ENCODE measurements around the gene SH3YL1. TPM values are rescaled to one million over a fixed set of nuclear protein-coding genes. Genes with fewer than 3 reads are reported as not detected.

The SH3YL1 gene
- total and polyA plus RNA-seq, 4 experiments from 2014 or later: 38.0 to 71.4 (median 55.4) TPM

- H3K4me3 Mint-ChIP-seq: peak overlapping the region in 6 of 8 donors; percentile 10 to 69 (median 45)
- no peak overlapping the region for H3K4me3 ChIP-seq (ENCODE audit: low read length in 2 of 2)
These were observed 23.1 kb upstream of the SH3YL1 start for GRCh38 chr2:286774-287392.

GRCh38 chr2:286035-286434 is 22.2 kb upstream of the SH3YL1 start:
- Histone ChIP-seq H3K27ac (ENCODE audit: low read depth, low read length) (no peak overlapping the region), H3K9me3 (ENCODE audit: control insufficient read depth in 1 of 2, low read length in 2 of 2) (no peaks in the 10 kb centered on the region), H3K27me3 (ENCODE audit: insufficient read depth, low read length) (peaks cover 13% of the 10 kb centered on the region), H3K4me1 (ENCODE audit: insufficient read depth, low read length) (peaks cover 18% of the 10 kb centered on the region), H3K4me3 (ENCODE audit: low read length in 2 of 2) (no peak overlapping the region), H3K36me3 (ENCODE audit: insufficient read depth, low read length) (peaks cover 6% of the 10 kb centered on the region)
- intact Hi-C loops (cut with micrococcal nuclease): no loop called here
- Mint-ChIP-seq H3K4me3 (peak overlapping the region in 5 of 8 donors; percentile 6 to 67 (median 47)), H3K27ac (no peak overlapping the region), H3K27me3 (peaks cover 13 to 24% of the 10 kb centered on the region in 2 donors), H3K9me3 (no peaks in the 10 kb centered on the region), H3K4me1 (peaks cover 4 to 18% (median 9%) of the 10 kb centered on the region in 4 donors), H3K36me3 (peaks cover 16 to 27% of the 10 kb centered on the region in 2 donors)
- POLR2A ChIA-PET (ENCODE audit: partially characterized antibody): interaction anchor here (0.8 kb wide), 1 partner anchor 17 kb away, joined by 3 read pairs; no protein-coding TSS in a partner anchor
- no peak for DNase-seq
- CTCF ChIA-PET (ENCODE audit: partially characterized antibody): interaction anchor here (1.1 kb wide), 1 partner anchor 13 kb away, joined by 3 read pairs; no protein-coding TSS in a partner anchor

More at GRCh38 chr2:286774-287392, 23.1 kb upstream of the SH3YL1 start:
- H3K27ac Mint-ChIP-seq: no peak overlapping the region
- CTCF ChIA-PET (ENCODE audit: partially characterized antibody): no interaction called here
- intact Hi-C loops (cut with micrococcal nuclease): no loop called here
- DNase-seq: no peak
- POLR2A ChIA-PET (ENCODE audit: partially characterized antibody): interaction anchor here (0.8 kb wide), 1 partner anchor 18 kb away, joined by 3 read pairs; no protein-coding TSS in a partner anchor
- no peaks in the 10 kb centered on the region for H3K9me3 Mint-ChIP-seq
- H3K36me3 Mint-ChIP-seq: peaks cover 8 to 19% of the 10 kb centered on the region in 2 donors
- peaks cover 18% of the 10 kb centered on the region for H3K4me1 ChIP-seq (ENCODE audit: insufficient read depth, low read length)
- peaks cover 4 to 18% (median 9%) of the 10 kb centered on the region in 4 donors for H3K4me1 Mint-ChIP-seq
- peaks cover 15 to 25% of the 10 kb centered on the region in 2 donors for H3K27me3 Mint-ChIP-seq
- H3K9me3 ChIP-seq (ENCODE audit: control insufficient read depth in 1 of 2, low read length in 2 of 2): no peaks in the 10 kb centered on the region
- H3K36me3 ChIP-seq (ENCODE audit: insufficient read depth, low read length): peaks cover 3% of the 10 kb centered on the region
- peaks cover 13% of the 10 kb centered on the region for H3K27me3 ChIP-seq (ENCODE audit: insufficient read depth, low read length)
- H3K27ac ChIP-seq (ENCODE audit: low read depth, low read length): no peak overlapping the region

DNA sequence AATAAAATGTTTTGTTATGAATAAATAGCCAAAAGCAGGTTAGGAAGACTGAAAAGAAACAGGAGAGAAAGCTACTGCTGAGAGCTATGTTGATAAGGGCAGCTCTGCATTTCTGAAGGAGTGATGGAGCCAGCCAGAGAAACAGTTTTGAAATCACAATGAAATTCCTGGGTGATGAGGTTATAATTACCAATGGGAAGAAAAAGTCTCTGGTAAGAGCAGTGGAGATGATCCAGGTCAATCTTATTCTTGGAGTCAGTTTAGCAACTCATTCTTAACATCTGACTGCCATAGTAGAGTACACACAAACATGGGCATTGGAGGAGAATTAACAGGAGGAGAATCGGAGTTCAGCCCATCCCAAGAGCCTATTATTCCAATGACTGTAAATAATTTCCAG is 21.7 kb upstream of the SH3YL1 start:
- Mint-ChIP-seq H3K27me3 (peaks cover 12 to 22% of the 10 kb centered on the region in 2 donors), H3K27ac (no peak overlapping the region), H3K4me3 (peak overlapping the region in 4 of 8 donors; percentile 24 to 67 (median 50)), H3K36me3 (peaks cover 21 to 32% of the 10 kb centered on the region in 2 donors), H3K4me1 (peaks cover 4 to 18% (median 9%) of the 10 kb centered on the region in 4 donors), H3K9me3 (no peaks in the 10 kb centered on the region)
- ChIA-PET POLR2A (ENCODE audit: partially characterized antibody) (no interaction called here), CTCF (ENCODE audit: partially characterized antibody) (interaction anchor here (1.1 kb wide), 1 partner anchor 14 kb away, joined by 3 read pairs; no protein-coding TSS in a partner anchor)
- Histone ChIP-seq H3K27me3 (ENCODE audit: insufficient read depth, low read length) (peaks cover 13% of the 10 kb centered on the region), H3K4me1 (ENCODE audit: insufficient read depth, low read length) (peaks cover 18% of the 10 kb centered on the region), H3K9me3 (ENCODE audit: control insufficient read depth in 1 of 2, low read length in 2 of 2) (no peaks in the 10 kb centered on the region), H3K4me3 (ENCODE audit: low read length in 2 of 2) (no peak overlapping the region), H3K27ac (ENCODE audit: low read depth, low read length) (no peak overlapping the region), H3K36me3 (ENCODE audit: insufficient read depth, low read length) (peaks cover 10% of the 10 kb centered on the region)
- intact Hi-C loops (cut with micrococcal nuclease): no loop called here
- DNase-seq: no peak

DNA sequence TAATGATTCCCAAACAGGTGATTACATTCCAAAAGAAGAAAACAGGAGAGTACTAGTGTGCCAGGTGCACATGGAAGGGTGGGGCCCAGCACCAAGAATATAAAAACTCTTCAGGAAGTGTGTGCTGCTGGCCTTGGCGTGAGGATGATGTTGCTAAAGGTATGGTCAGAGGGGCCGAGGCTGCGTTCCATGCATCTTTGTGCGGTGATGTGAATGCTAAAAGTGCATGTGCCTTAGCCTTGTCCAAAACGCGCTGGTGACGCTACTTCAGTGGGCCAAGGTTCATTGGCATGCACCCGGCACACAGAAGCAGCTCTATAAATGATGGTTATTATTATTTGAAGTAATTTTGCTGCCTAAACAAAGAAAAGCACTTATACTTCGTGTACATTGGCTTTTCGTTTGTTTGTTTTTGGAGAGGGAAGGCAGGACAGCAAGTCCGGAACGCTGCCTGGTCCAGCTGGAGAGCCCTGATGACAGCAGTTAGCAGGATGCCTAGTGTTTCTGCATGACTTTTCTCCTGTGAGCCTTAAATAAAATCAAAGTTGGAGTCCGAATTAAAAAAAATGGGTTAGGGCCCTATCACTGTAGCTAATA is 21.2 kb upstream of the SH3YL1 start:
- Histone ChIP-seq H3K4me1 (ENCODE audit: insufficient read depth, low read length) (peaks cover 16% of the 10 kb centered on the region), H3K4me3 (ENCODE audit: low read length in 2 of 2) (no peak overlapping the region), H3K27ac (ENCODE audit: low read depth, low read length) (no peak overlapping the region), H3K36me3 (ENCODE audit: insufficient read depth, low read length) (peaks cover 15% of the 10 kb centered on the region), H3K9me3 (ENCODE audit: control insufficient read depth in 1 of 2, low read length in 2 of 2) (no peaks in the 10 kb centered on the region), H3K27me3 (ENCODE audit: insufficient read depth, low read length) (peaks cover 11% of the 10 kb centered on the region)
- Mint-ChIP-seq H3K36me3 (peaks cover 24 to 36% of the 10 kb centered on the region in 2 donors), H3K4me1 (peaks cover 4 to 14% (median 7%) of the 10 kb centered on the region in 4 donors), H3K9me3 (no peaks in the 10 kb centered on the region), H3K27me3 (peaks cover 10 to 19% of the 10 kb centered on the region in 2 donors), H3K4me3 (peak overlapping the region in 1 of 8 donors; percentile 47), H3K27ac (no peak overlapping the region)
- intact Hi-C loops (cut with micrococcal nuclease): no loop called here
- ChIA-PET POLR2A (ENCODE audit: partially characterized antibody) (no interaction called here), CTCF (ENCODE audit: partially characterized antibody) (interaction anchor here (1.1 kb wide), 1 partner anchor 14 kb away, joined by 3 read pairs; no protein-coding TSS in a partner anchor)
- DNase-seq: no peak

- no peak for DNase-seq
- peaks cover 8% of the 10 kb centered on the region for H3K4me1 ChIP-seq (ENCODE audit: insufficient read depth, low read length)
- no peak overlapping the region for H3K27ac ChIP-seq (ENCODE audit: low read depth, low read length)
- no peaks in the 10 kb centered on the region for H3K9me3 ChIP-seq (ENCODE audit: control insufficient read depth in 1 of 2, low read length in 2 of 2)
- ChIA-PET POLR2A (ENCODE audit: partially characterized antibody) (no interaction called here), CTCF (ENCODE audit: partially characterized antibody) (interaction anchor here (1.6 kb wide), 1 partner anchor 13 kb away, joined by 3 read pairs; no protein-coding TSS in a partner anchor)
- peaks cover 3% of the 10 kb centered on the region for H3K27me3 ChIP-seq (ENCODE audit: insufficient read depth, low read length)
- Mint-ChIP-seq H3K27ac (no peak overlapping the region), H3K9me3 (no peaks in the 10 kb centered on the region), H3K4me3 (no peak overlapping the region), H3K27me3 (peaks cover 8 to 15% of the 10 kb centered on the region in 2 donors), H3K4me1 (peaks cover 0 to 8% (median 3%) of the 10 kb centered on the region in 4 donors), H3K36me3 (peaks cover 32 to 44% of the 10 kb centered on the region in 2 donors)
- H3K36me3 ChIP-seq (ENCODE audit: insufficient read depth, low read length): peaks cover 23% of the 10 kb centered on the region
- no peak overlapping the region for H3K4me3 ChIP-seq (ENCODE audit: low read length in 2 of 2)
- intact Hi-C loops (cut with micrococcal nuclease): no loop called here
These were observed 20.4 kb upstream of the SH3YL1 start for GRCh38 chr2:283996-284794.

DNA sequence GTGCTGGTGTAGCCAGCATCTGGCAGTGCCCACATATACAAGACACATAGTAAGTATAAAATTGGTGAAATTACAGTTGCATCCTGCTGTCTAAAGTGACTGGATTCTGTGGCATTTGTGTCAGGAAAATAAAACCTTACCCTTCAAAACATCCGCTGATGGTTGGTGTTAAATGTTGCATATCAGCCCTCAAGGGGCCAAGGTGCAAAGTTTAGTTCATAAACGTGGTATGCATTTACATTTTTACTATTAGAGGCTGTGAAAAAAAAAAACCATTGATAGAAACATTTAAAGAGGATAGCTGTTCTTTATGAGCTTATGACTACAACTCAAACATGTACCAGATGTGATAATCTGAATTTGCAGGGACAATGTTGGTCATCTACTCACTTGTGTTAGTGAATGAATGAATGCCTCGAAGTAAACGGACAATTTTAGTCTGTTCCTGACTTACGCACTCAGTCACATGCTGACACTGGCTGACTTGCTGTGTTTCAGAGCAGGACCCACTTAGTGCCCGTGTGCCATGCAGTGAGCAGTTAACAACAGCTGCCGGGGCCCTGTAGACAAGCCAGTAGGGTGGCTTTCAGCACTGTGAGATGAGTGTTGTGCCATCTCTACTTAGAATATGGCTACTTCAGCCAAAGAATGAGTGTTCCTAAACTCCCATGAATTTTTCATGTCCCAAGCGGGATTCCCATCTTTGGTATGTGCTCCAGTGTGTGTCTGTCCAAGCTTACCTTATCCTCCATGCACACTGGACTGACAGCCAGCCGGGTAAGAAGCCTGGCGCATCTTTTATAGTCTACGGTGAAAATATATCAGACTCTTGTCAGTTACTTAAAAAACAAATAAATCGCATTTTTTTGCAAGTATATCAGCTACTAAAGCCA is 18.8 kb upstream of the SH3YL1 start:
- POLR2A ChIA-PET (ENCODE audit: partially characterized antibody): no interaction called here
- Histone ChIP-seq H3K9me3 (ENCODE audit: control insufficient read depth in 1 of 2, low read length in 2 of 2) (no peaks in the 10 kb centered on the region), H3K27ac (ENCODE audit: low read depth, low read length) (no peak overlapping the region), H3K4me3 (ENCODE audit: low read length in 2 of 2) (no peak overlapping the region), H3K4me1 (ENCODE audit: insufficient read depth, low read length) (peaks cover 4% of the 10 kb centered on the region), H3K36me3 (ENCODE audit: insufficient read depth, low read length) (peaks cover 36% of the 10 kb centered on the region), H3K27me3 (ENCODE audit: insufficient read depth, low read length) (no peaks in the 10 kb centered on the region)
- no peak overlapping the region for H3K4me3 Mint-ChIP-seq
- peaks cover 0 to 8% (median 2%) of the 10 kb centered on the region in 4 donors for H3K4me1 Mint-ChIP-seq
- peaks cover 47 to 58% of the 10 kb centered on the region in 2 donors for H3K36me3 Mint-ChIP-seq
- CTCF ChIA-PET (ENCODE audit: partially characterized antibody): interaction anchor here (0.6 kb wide), 1 partner anchor 49 kb away, joined by 3 read pairs; no protein-coding TSS in a partner anchor
- DNase-seq: no peak
- H3K9me3 Mint-ChIP-seq: no peaks in the 10 kb centered on the region
- H3K27ac Mint-ChIP-seq: no peak overlapping the region
- peaks cover 8 to 15% of the 10 kb centered on the region in 2 donors for H3K27me3 Mint-ChIP-seq
- intact Hi-C loops (cut with micrococcal nuclease): no loop called here
